ENCODE results near the gene NEBL.

GRCh38 chr10:20935931-20936330 is 38.8 kb upstream of the NEBL start:
- TF ChIP-seq POLR2A (IDR thresholded peaks at IDR 0.05) = no peak
- TF ChIP-seq, protein P1, sequence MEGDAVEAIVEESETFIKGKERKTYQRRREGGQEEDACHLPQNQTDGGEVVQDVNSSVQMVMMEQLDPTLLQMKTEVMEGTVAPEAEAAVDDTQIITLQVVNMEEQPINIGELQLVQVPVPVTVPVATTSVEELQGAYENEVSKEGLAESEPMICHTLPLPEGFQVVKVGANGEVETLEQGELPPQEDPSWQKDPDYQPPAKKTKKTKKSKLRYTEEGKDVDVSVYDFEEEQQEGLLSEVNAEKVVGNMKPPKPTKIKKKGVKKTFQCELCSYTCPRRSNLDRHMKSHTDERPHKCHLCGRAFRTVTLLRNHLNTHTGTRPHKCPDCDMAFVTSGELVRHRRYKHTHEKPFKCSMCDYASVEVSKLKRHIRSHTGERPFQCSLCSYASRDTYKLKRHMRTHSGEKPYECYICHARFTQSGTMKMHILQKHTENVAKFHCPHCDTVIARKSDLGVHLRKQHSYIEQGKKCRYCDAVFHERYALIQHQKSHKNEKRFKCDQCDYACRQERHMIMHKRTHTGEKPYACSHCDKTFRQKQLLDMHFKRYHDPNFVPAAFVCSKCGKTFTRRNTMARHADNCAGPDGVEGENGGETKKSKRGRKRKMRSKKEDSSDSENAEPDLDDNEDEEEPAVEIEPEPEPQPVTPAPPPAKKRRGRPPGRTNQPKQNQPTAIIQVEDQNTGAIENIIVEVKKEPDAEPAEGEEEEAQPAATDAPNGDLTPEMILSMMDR (IDR thresholded peaks at IDR 0.05) = no peak
